GM12878 (cell line): ENCODE data around the gene STXBP4. TPM values are rescaled to one million over a fixed set of nuclear protein-coding genes. Genes with fewer than 3 reads are reported as not detected.

ENCODE experiments used
- ATAC-seq: fragments of 200-7000 bp; cut with Tn5 transposase; 3 replicates; pipeline ENCODE4 v1.9.1; 2020; ENCODE audit warnings: mild to moderate bottlenecking, moderate library complexity
- BruUV-seq: library from RNA; stranded (reverse); fragments of 400-500 nt; replicated peaks from 2 replicates; lab custom pipeline; 2021; lab: Mats Ljungman, UMichigan
- CTCF ChIA-PET: fragments of 300-600 bp; sonication (Branson Sonifier 250); formaldehyde crosslinking; extraction: SDS; loops from one replicate; lab custom pipeline; 2021; ENCODE audit warnings: inconsistent platforms; lab: Yijun Ruan, JAX
- POLR2A ChIA-PET: fragments of 350-600 bp; formaldehyde crosslinking; extraction: SDS; loops from one replicate; lab custom pipeline; 2021; ENCODE audit warnings: inconsistent platforms; lab: Charles Lee
- RAD21 ChIA-PET: fragments of 300-600 bp; sonication (Branson Sonifier 250); formaldehyde crosslinking; loops from one replicate; lab custom pipeline; 2023; ENCODE audit warnings: antibody characterized with exemption; ENCODE audit not compliant: unreplicated experiment; lab: Charles Lee
- SMC1A ChIA-PET: fragments of 300-600 bp; sonication (Branson Sonifier 250); formaldehyde crosslinking; loops from one replicate; lab custom pipeline; 2023; ENCODE audit not compliant: unreplicated experiment, uncharacterized antibody; lab: Charles Lee
- DNase-seq: peaks from one replicate; pipeline ENCODE4 v3.0.0-alpha.2; 2011; ENCODE audit warnings: low read depth, low spot score
- FAIRE-seq: peaks from 3 replicates; lab custom pipeline; 2011; peaks lifted over from hg19 to GRCh38; lab: Jason Lieb, UNC
- H2AFZ ChIP-seq: 2 replicates; pipeline ENCODE4 v1.6.0; 2011; ENCODE audit warnings: low read depth, low read length, control low read depth; ENCODE audit not compliant: control insufficient read depth
- H3K27ac ChIP-seq: 2 replicates; pipeline ENCODE4 v1.5.1; 2011; ENCODE audit warnings: control low read depth; ENCODE audit not compliant: control insufficient read depth, insufficient read depth
- H3K27me3 ChIP-seq, 2 experiments: replicated peaks in 1 of 2; 2 replicates each; pipeline versions ENCODE4 v1.6.0 to v1.6.1; 2011; ENCODE audit warnings: low read length in 1 of 2; ENCODE audit not compliant: control insufficient read depth in 2 of 2, insufficient read depth in 2 of 2
- H3K36me3 ChIP-seq, 2 experiments: 2 replicates each; pipeline ENCODE4 v1.5.1; 2011; ENCODE audit warnings: low read length in 1 of 2; ENCODE audit not compliant: control insufficient read depth in 2 of 2, insufficient read depth in 2 of 2
- H3K4me1 ChIP-seq: 2 replicates; pipeline ENCODE4 v1.6.1; 2011; ENCODE audit warnings: mild to moderate bottlenecking, low read length, moderate library complexity, mixed read lengths; ENCODE audit not compliant: control insufficient read depth, insufficient read depth
- H3K4me2 ChIP-seq: 2 replicates; pipeline ENCODE4 v1.6.0; 2011; ENCODE audit warnings: control low read depth; ENCODE audit not compliant: control insufficient read depth, insufficient read depth
- H3K4me3 ChIP-seq: fragments of 200-600 bp; sonication (generic); 2 replicates; pipeline ENCODE4 v1.5.1; 2016
- H3K79me2 ChIP-seq: 2 replicates; pipeline ENCODE4 v1.6.0; 2011; ENCODE audit warnings: low read length; ENCODE audit not compliant: control insufficient read depth, insufficient read depth
- H3K9ac ChIP-seq: 2 replicates; pipeline ENCODE4 v1.8.0; 2011; ENCODE audit warnings: low read length, control low read depth, mixed read lengths; ENCODE audit not compliant: control insufficient read depth, insufficient read depth
- H3K9me3 ChIP-seq: replicated peaks from 3 replicates; pipeline ENCODE4 v1.5.1; 2011; ENCODE audit warnings: mild to moderate bottlenecking, low read length; ENCODE audit not compliant: control insufficient read depth, insufficient read depth
- H4K20me1 ChIP-seq: 2 replicates; pipeline ENCODE4 v1.6.0; 2011; ENCODE audit not compliant: control insufficient read depth, insufficient read depth
- BACH1 ChIP-seq: fragments of 450-650 bp; IDR thresholded peaks from 2 replicates; pipeline ENCODE4 v1.6.1; 2017; ENCODE audit warnings: mild to moderate bottlenecking, borderline replicate concordance
- CBX3 ChIP-seq: fragments of 200-600 bp; sonication (generic); IDR thresholded peaks from 2 replicates; pipeline ENCODE4 v1.6.1; 2016; ENCODE audit warnings: low read depth, borderline replicate concordance
- CREB1 ChIP-seq: IDR thresholded peaks from 2 replicates; pipeline ENCODE4 v1.6.1; 2012; ENCODE audit warnings: low read depth, mild to moderate bottlenecking, inconsistent platforms
- CREM ChIP-seq: IDR thresholded peaks from 2 replicates; pipeline ENCODE4 v1.6.1; 2014; ENCODE audit warnings: antibody characterized with exemption, low read depth
- ELK1 ChIP-seq: IDR thresholded peaks from 2 replicates; pipeline ENCODE4 v1.6.1; 2012; ENCODE audit warnings: low read depth, low read length, improper control_type of control experiment
- IRF3 ChIP-seq: fragments of 450-650 bp; IDR thresholded peaks from 2 replicates; pipeline ENCODE4 v1.6.1; 2014; ENCODE audit warnings: mild to moderate bottlenecking
- NFYB ChIP-seq: IDR thresholded peaks from 2 replicates; pipeline ENCODE4 v1.6.1; 2011; ENCODE audit warnings: low read depth, mild to moderate bottlenecking, low read length, improper control_type of control experiment, moderate library complexity; ENCODE audit not compliant: insufficient read depth
- SMC3 ChIP-seq: IDR thresholded peaks from 2 replicates; pipeline ENCODE4 v1.6.1; 2011; ENCODE audit warnings: low read length, improper control_type of control experiment, borderline replicate concordance
- ZBED1 ChIP-seq: IDR thresholded peaks from 2 replicates; pipeline ENCODE4 v1.6.1; 2016; ENCODE audit warnings: borderline replicate concordance
- ZBTB4 ChIP-seq: fragments of 450-650 bp; formaldehyde crosslinking; IDR thresholded peaks from 2 replicates; pipeline ENCODE4 v1.4.0; 2022; ENCODE audit warnings: mild to moderate bottlenecking, moderate library complexity
- ZNF24 ChIP-seq: fragments of 450-650 bp; IDR thresholded peaks from 2 replicates; pipeline ENCODE4 v1.6.1; 2017; ENCODE audit warnings: antibody characterized with exemption, mild to moderate bottlenecking
- WGBS: methylation state at CpG from one replicate; pipeline ENCODE4 v1.1.6; 2016; ENCODE audit warnings: low lambda C conversion rate; ENCODE audit not compliant: insufficient replicate concordance, insufficient coverage; ENCODE audit errors: missing lambda C conversion rate; 5-methylcytosine and 5-hydroxymethylcytosine counted together
- in situ Hi-C: fragments of 300-500 bp; cut with MboI; formaldehyde crosslinking; loops from 9 replicates; pipeline ENCODE4 v1.14.3; 2018; ENCODE audit warnings: mixed read lengths
- intact Hi-C: fragments of 100-400 bp; cut with micrococcal nuclease; formaldehyde crosslinking; loops from one replicate; pipeline ENCODE4 v1.14.2; 2022; ENCODE audit not compliant: unreplicated experiment
- polyA plus RNA-seq, 11 experiments: library from polyadenylated mRNA; depleted of rRNA in 4 of 11; unstranded in 6 of 11; stranded (reverse) in 5 of 11; fragments of >200 nt; fragmentation: Nextera tagmentation in 4 of 11; fragmentation: Illumina TruSeq in 1 of 11; extraction: Ambion mirVana in 4 of 11; extraction: Trizol in 1 of 11; gene quantifications; 1 replicate in 1 of 11; 2 replicates in 10 of 11; pipeline versions ENCODE4 v1.2.1 to v1.2.3, GENCODE V29; 2011 to 2016; ENCODE audit warnings: inconsistent platforms in 2 of 11, missing spikeins in 2 of 11, low read depth in 1 of 11
- total RNA-seq, 4 experiments: library from RNA; depleted of rRNA in 3 of 4; stranded (reverse); fragments of >200 nt in 3 of 4; fragmentation: Illumina TruSeq in 1 of 4; extraction: Trizol in 1 of 4; gene quantifications; 2 replicates each; pipeline versions ENCODE4 v1.2.1 to v1.2.3, GENCODE V29; 2013 to 2021

The STXBP4 gene
- total and polyA plus RNA-seq, 10 of the 15 experiments (the other 5 are each of a cell fraction or from before 2014, with no cell fraction given): 4.3 to 11.0 (median 6.7) TPM

DNA sequence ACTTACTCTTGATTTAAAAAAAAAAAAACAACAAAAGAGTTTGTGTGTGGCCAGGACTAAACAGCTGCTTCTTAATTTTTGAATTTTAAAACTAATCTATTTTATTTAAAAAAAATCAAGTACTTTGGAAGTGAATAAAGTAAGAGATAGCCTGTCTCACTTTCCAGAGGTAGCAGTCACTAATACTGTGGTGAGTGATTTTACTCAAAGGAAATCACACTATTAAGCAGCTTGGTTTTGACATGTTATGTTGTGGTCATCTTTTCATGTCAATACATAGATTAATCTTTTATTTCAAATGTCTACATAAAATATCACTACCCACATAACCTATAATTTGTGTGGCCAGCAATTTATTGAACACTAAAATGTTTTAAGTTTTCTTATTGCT lies 194.0 kb downstream of the STXBP4 start:
- ChIA-PET CTCF (no interaction called here), SMC1A (no interaction called here), POLR2A (no interaction called here), RAD21 (no interaction called here)
- intact Hi-C loops (no loop called here), in situ Hi-C loops (no loop called here)
- no TSS peak for BruUV-seq
- H2AFZ ChIP-seq: no peak overlapping the region
- no peak overlapping the region for H3K4me3 ChIP-seq
- no peak overlapping the region for H3K4me2 ChIP-seq
- ATAC-seq (no peak), DNase-seq (no peak), FAIRE-seq (no peak)
- H4K20me1 ChIP-seq: no peaks in the 10 kb centered on the region
- no peaks in the 10 kb centered on the region for H3K27me3 ChIP-seq
- TF ChIP-seq BACH1: no peak
- TF ChIP-seq NFYB: no peak
- no peaks in the 10 kb centered on the region; a peak in 2 of 4 replicates for H3K36me3 ChIP-seq
- H3K79me2 ChIP-seq: no peaks in the 10 kb centered on the region
- H3K4me1 ChIP-seq: peaks cover 4% of the 10 kb centered on the region; the same call in 1 of the 2 replicates
- H3K9ac ChIP-seq: no peak overlapping the region
- no peaks in the 10 kb centered on the region for H3K9me3 ChIP-seq
- no peak overlapping the region for H3K27ac ChIP-seq

- no peaks in the 10 kb centered on the region; a peak in 2 of 4 replicates for H3K36me3 ChIP-seq
- in situ Hi-C loops (no loop called here), intact Hi-C loops (no loop called here)
- H3K4me2 ChIP-seq: no peak overlapping the region; the same call in 1 of the 2 replicates
- H3K9ac ChIP-seq: no peak overlapping the region
- ChIA-PET POLR2A (interaction anchor here (1.1 kb wide), 1 partner anchor 9 kb away, joined by 3 read pairs; no protein-coding TSS in a partner anchor), SMC1A (no interaction called here), CTCF (interaction anchor here (0.6 kb wide), 1 partner anchor 272 kb away, joined by 3 read pairs; no protein-coding TSS in a partner anchor), RAD21 (no interaction called here)
- no peak for DNase-seq
- no peak overlapping the region for H3K27ac ChIP-seq
- H3K4me3 ChIP-seq: no peak overlapping the region
- no peaks in the 10 kb centered on the region for H4K20me1 ChIP-seq
- no peaks in the 10 kb centered on the region for H3K9me3 ChIP-seq
- H3K79me2 ChIP-seq: no peaks in the 10 kb centered on the region
- peaks cover 6% of the 10 kb centered on the region; the same call in 1 of the 2 replicates for H3K4me1 ChIP-seq
- no peaks in the 10 kb centered on the region for H3K27me3 ChIP-seq
- WGBS: 65% methylated on average over 3 of the region's 3 CpGs
- no peak for ATAC-seq
- FAIRE-seq: no peak
- no peak overlapping the region for H2AFZ ChIP-seq
- no TSS peak for BruUV-seq
- TF ChIP-seq ZBED1 (no peak), CREM (no peak), ZBTB4 (CRISPR knock-in tag) (no peak), BACH1 (no peak), ZNF24 (no peak), SMC3 (no peak), CBX3 (no peak), IRF3 (no peak), ELK1 (no peak), CREB1 (no peak)
These were observed 194.8 kb downstream of the STXBP4 start for GRCh38 chr17:55163408-55163807.
